Measurements from ENCODE around the gene FAM222B. TPM values are rescaled to one million over a fixed set of nuclear protein-coding genes. Genes with fewer than 3 reads are reported as not detected.

Gene FAM222B
- total and polyA plus RNA-seq, 9 of the 15 experiments (the other 6 are each of a cell fraction or from before 2014, with no cell fraction given) = 4.0 to 34.6 (median 7.5) TPM

DNA sequence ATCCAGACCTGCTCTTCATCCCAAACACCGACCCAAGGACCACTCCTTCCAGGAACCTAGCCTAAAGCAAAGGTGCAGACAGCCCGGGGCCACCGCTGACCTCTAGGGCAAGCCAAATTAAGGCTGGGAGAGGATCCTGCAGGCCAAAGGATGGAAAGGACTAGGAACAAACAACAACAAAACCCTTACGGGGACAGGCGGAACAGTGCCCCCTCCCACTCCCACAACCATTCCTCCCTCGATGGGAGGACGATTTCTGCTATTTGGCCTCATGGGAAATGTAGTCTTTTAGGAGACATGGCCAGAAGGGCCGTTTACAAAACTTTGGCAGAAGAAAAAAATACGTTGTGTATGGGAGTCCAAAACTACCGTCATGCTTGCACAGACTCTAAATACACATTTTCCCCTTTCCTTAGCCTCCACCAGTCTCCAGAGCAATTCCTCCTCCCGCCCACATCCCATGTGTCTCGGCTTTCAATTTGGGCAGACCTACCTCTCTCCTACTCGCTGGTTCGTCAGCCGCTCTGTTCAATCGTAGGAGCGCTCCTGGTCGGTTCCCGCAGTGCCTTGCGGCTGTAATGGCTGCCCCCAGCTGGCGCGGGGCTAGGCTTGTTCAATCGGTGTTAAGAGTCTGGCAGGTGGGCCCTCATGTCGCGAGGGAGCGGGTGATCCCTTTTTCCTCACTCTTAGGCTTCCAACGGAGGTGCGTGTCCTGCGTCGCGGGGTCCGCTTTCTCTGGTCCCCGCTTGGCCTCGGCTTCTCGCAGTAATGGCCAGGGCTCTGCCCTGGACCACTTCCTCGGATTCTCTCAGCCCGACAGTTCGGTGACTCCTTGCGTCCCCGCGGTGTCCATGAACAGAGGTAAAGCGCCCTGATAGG is 12.1 kb upstream of the FAM222B start, which contains the start of gene ERAL1:
TSS of gene ERAL1 (plus strand) at position 560 of the 879 bp plus-strand sequence. CDS start at position 579, 19 bp downstream.
- H3K79me2 ChIP-seq (ENCODE audit: control insufficient read depth, insufficient read depth, low read length) = peaks cover 42% of the 10 kb centered on the region
- H3K9me1 ChIP-seq (ENCODE audit: control insufficient read depth, insufficient read depth, low read length) = no peaks in the 10 kb centered on the region
- peak within 1 kb of the TSS; percentile 71 for H3K27ac ChIP-seq (ENCODE audit: extremely low read depth, low read depth, low read length)
- H3K4me2 ChIP-seq (ENCODE audit: insufficient read depth, low read length) = peak within 1 kb of the TSS; percentile 92
- H3K9me3 ChIP-seq (replicated peaks; ENCODE audit: control insufficient read depth, insufficient read depth, low read depth, low read length) = peaks cover 3% of the 10 kb centered on the region
- H4K20me1 ChIP-seq (replicated peaks; ENCODE audit: control insufficient read depth, insufficient read depth, low read length) = no peaks in the 10 kb centered on the region
- H3K9ac ChIP-seq (ENCODE audit: insufficient read depth in 1 of 2, low read depth in 2 of 2, low read length in 2 of 2) = peak within 1 kb of the TSS; percentile 77 to 93
- intact Hi-C loops (cut with micrococcal nuclease) (no loop called here), in situ Hi-C loops (cut with MboI) (no loop called here)
- peaks cover 10 to 14% of the 10 kb centered on the region in 2 experiments; a peak in 4 of 5 replicates for H3K4me1 ChIP-seq (replicated peaks in 1 of 2; ENCODE audit: control insufficient read depth in 2 of 2, insufficient read depth in 2 of 2, low read length in 2 of 2)
- CTCF ChIA-PET (ENCODE audit: low intra/inter-chr PET ratio) = interaction anchor here (0.6 kb wide), 1 partner anchor 1768 kb away, joined by 3 read pairs; no protein-coding TSS in a partner anchor
- POLR2A ChIA-PET = interaction anchor here (0.9 to 1.7 kb wide), 5 partner anchors 9 to 127 kb away, joined by 3 to 5 read pairs (median 3); partner anchors contain the start of genes FAM222B and NEK8
- H3K27me3 ChIP-seq (ENCODE audit: control insufficient read depth in 2 of 2, insufficient read depth in 2 of 2, low read length in 2 of 2) = no peaks in the 10 kb centered on the region
- DNase-seq (ENCODE audit: extremely low read depth in 1 of 4, low spot score in 3 of 4) (peak; percentile 88 to 96 (median 90)), ATAC-seq (peak; percentile 99), FAIRE-seq (peak; percentile 98)
- peak within 1 kb of the TSS; percentile 62 for H3K4me3 ChIP-seq
- peak within 1 kb of the TSS; percentile 93 for H2AFZ ChIP-seq (ENCODE audit: low read depth, low read length)
- 1% methylated on average over 42 of the region's 42 CpGs for WGBS (ENCODE audit: insufficient coverage, low coverage, missing lambda C conversion rate)
- peaks cover 29% of the 10 kb centered on the region for H3K36me3 ChIP-seq (ENCODE audit: control insufficient read depth, insufficient read depth, low read length)
- BruUV-seq (replicated peaks) = TSS peak; percentile 74
- no peak for TF ChIP-seq TRIM24 (IDR thresholded peaks at IDR 0.05)
- peak; percentile 92 for TF ChIP-seq RBFOX2 (IDR thresholded peaks at IDR 0.05; ENCODE audit: low read depth, low read length)
- TF ChIP-seq ZNF165 (CRISPR knock-in tag; IDR thresholded peaks at IDR 0.05; ENCODE audit: borderline replicate concordance) = no peak
- TF ChIP-seq HMG20B (CRISPR knock-in tag; IDR thresholded peaks at IDR 0.05) = no peak
- TF ChIP-seq EGR1 (conservative IDR thresholded peaks at IDR 0.05) = peak; percentile 93
- peak; percentile 47; the same call in 1 of the 2 replicates for TF ChIP-seq NFIC (IDR thresholded peaks at IDR 0.05)
- TF ChIP-seq, protein P1, sequence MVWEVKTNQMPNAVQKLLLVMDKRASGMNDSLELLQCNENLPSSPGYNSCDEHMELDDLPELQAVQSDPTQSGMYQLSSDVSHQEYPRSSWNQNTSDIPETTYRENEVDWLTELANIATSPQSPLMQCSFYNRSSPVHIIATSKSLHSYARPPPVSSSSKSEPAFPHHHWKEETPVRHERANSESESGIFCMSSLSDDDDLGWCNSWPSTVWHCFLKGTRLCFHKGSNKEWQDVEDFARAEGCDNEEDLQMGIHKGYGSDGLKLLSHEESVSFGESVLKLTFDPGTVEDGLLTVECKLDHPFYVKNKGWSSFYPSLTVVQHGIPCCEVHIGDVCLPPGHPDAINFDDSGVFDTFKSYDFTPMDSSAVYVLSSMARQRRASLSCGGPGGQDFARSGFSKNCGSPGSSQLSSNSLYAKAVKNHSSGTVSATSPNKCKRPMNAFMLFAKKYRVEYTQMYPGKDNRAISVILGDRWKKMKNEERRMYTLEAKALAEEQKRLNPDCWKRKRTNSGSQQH (CRISPR knock-in tag; IDR thresholded peaks at IDR 0.05) = no peak
- TF ChIP-seq ZBED1 (IDR thresholded peaks at IDR 0.05) = peak; percentile 48; the same call in 1 of the 2 replicates
- TF ChIP-seq XRCC4 (IDR thresholded peaks at IDR 0.05; ENCODE audit: extremely low read depth, insufficient read depth, insufficient read length) = no peak
- no peak for TF ChIP-seq ATF1 (CRISPR knock-in tag; IDR thresholded peaks at IDR 0.05)
- peak; percentile 91 for TF ChIP-seq ATF1 (tag; IDR thresholded peaks at IDR 0.05)
- TF ChIP-seq, protein P2, sequence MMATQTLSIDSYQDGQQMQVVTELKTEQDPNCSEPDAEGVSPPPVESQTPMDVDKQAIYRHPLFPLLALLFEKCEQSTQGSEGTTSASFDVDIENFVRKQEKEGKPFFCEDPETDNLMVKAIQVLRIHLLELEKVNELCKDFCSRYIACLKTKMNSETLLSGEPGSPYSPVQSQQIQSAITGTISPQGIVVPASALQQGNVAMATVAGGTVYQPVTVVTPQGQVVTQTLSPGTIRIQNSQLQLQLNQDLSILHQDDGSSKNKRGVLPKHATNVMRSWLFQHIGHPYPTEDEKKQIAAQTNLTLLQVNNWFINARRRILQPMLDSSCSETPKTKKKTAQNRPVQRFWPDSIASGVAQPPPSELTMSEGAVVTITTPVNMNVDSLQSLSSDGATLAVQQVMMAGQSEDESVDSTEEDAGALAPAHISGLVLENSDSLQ (IDR thresholded peaks at IDR 0.05) = peak; percentile 72
- TF ChIP-seq ZC3H11A (IDR thresholded peaks at IDR 0.05; ENCODE audit: low read depth, low read length) = 0 out of 2 replicates have a peak, but pooled peaks have one; percentile 20
- no peak for TF ChIP-seq TRIM28 (IDR thresholded peaks at IDR 0.05)
- peak; percentile 73 for TF ChIP-seq ZNF766 (CRISPR knock-in tag; conservative IDR thresholded peaks at IDR 0.05)
- TF ChIP-seq SMC3 (conservative IDR thresholded peaks at IDR 0.05; ENCODE audit: insufficient read depth, low read depth, low read length) = peak; percentile 21; the same call in 1 of the 2 replicates
- 0 out of 2 replicates have a peak, but pooled peaks have one; percentile 12 for TF ChIP-seq E2F3 (CRISPR knock-in tag; IDR thresholded peaks at IDR 0.05)
- 0 out of 2 replicates have a peak, but pooled peaks have one; percentile 4 for TF ChIP-seq ZNF134 (CRISPR knock-in tag; conservative IDR thresholded peaks at IDR 0.05)
- TF ChIP-seq, protein P3, sequence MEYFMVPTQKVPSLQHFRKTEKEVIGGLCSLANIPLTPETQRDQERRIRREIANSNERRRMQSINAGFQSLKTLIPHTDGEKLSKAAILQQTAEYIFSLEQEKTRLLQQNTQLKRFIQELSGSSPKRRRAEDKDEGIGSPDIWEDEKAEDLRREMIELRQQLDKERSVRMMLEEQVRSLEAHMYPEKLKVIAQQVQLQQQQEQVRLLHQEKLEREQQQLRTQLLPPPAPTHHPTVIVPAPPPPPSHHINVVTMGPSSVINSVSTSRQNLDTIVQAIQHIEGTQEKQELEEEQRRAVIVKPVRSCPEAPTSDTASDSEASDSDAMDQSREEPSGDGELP (CRISPR knock-in tag; IDR thresholded peaks at IDR 0.05; ENCODE audit: borderline replicate concordance) = peak; percentile 99
- no peak for TF ChIP-seq NR3C1 (CRISPR knock-in tag; IDR thresholded peaks at IDR 0.05)
- TF ChIP-seq ASH1L (IDR thresholded peaks at IDR 0.05; ENCODE audit: borderline replicate concordance, low read depth, partially characterized antibody) = peak; percentile 85
- peak; percentile 60 for TF ChIP-seq CHD2 (IDR thresholded peaks at IDR 0.05; ENCODE audit: low read depth, low read length)

Measured in K562 (cell line).